ENCODE results near the gene LTO1. TPM values are rescaled to one million over a fixed set of nuclear protein-coding genes. Genes with fewer than 3 reads are reported as not detected.
A peak's percentile ranks its signal among the peaks of the same experiment; 100 is the strongest.

Gene LTO1
- total RNA-seq, 1 experiment from 2014 or later: 25.3 TPM

DNA sequence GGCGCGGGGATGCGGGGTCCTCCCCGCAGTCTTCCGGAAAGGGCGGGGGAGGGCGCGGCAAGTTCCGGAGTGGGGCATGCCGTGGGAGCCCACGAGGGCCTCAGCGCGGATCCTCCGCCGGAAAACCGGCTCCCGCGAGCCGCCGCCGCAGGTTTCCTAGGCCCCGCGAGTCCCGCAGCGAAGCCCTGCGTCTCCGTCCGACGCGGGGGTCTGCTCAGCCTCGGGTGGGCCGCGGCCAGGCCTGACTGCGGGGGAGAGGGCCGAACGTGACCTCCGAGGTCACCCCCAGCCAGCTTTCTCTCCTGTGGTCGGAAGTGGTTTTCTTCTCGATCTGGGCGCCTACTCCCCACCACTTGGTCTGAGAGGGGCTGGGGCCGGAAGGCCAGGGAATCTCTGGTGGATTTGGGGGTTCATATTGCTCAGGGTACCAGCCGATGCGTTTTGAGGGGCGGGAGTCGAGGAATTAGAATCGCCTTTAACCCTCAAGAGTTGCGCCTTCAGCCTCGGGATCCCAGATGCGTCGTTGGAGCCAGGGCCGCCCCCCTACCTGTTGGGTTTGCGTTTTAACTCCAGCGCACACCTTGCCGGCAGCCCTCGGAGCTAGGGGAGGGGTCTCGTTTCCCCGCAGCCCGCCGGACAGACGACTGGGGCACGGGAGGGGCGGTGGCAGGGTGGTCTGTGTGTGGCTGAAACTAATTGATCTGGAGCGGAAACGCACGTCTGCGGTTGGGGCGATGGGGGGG lies 37.8 kb downstream of the LTO1 start:
- Histone ChIP-seq H4K5ac (ENCODE audit: insufficient read length, low read depth, low read length) (no peak overlapping the region), H3K18ac (ENCODE audit: insufficient read length, low read depth, low read length) (peak overlapping the region; percentile 85), H3K23ac (ENCODE audit: insufficient read length, low read depth, low read length) (no peak overlapping the region), H2BK15ac (ENCODE audit: low read depth, low read length) (no peak overlapping the region; the same call in 1 of the 2 replicates), H3K9ac (ENCODE audit: extremely low read depth, insufficient read length, low read length) (no peak overlapping the region), H3K79me2 (ENCODE audit: insufficient read depth, low read length) (no peaks in the 10 kb centered on the region), H3K9me3 (ENCODE audit: control insufficient read depth, low read depth, low read length) (no peaks in the 10 kb centered on the region), H2BK120ac (ENCODE audit: low read depth, low read length, poor library complexity, severe bottlenecking) (peak overlapping the region; percentile 39), H2AK5ac (ENCODE audit: insufficient read length, low read length) (no peak overlapping the region), H3K4ac (ENCODE audit: low read depth, low read length) (peak overlapping the region; percentile 59; the same call in 1 of the 2 replicates), H2BK5ac (ENCODE audit: insufficient read length, low read length) (no peak overlapping the region), H3K14ac (ENCODE audit: insufficient read depth, low read length) (peak overlapping the region; percentile 91), H2BK20ac (ENCODE audit: low read depth, low read length, poor library complexity, severe bottlenecking) (no peak overlapping the region), H3K27me3 (ENCODE audit: insufficient read depth, low read length) (peaks cover 3% of the 10 kb centered on the region; the same call in 1 of the 2 replicates), H3T11ph (ENCODE audit: low read length) (no peak overlapping the region), H2AFZ (ENCODE audit: low read length) (no peak overlapping the region), H3K4me1 (ENCODE audit: insufficient read depth, low read length) (no peaks in the 10 kb centered on the region), H4K8ac (replicated peaks; ENCODE audit: insufficient read length, low read depth, low read length) (no peak overlapping the region), H3K4me2 (ENCODE audit: insufficient read depth, insufficient read length, low read length) (peak overlapping the region; percentile 55), H3K79me1 (ENCODE audit: insufficient read depth, low read depth, low read length, poor library complexity, severe bottlenecking) (no peaks in the 10 kb centered on the region), H4K20me1 (ENCODE audit: control insufficient read depth, insufficient read depth, insufficient read length) (no peaks in the 10 kb centered on the region), H3K23me2 (ENCODE audit: insufficient read length, low read depth, low read length, poor library complexity, severe bottlenecking) (peaks cover 21% of the 10 kb centered on the region), H4K91ac (ENCODE audit: insufficient read length, low read depth, low read length) (peak overlapping the region; percentile 86), H3K27ac (ENCODE audit: insufficient read length, low read depth, low read length) (no peak overlapping the region), H2BK12ac (ENCODE audit: insufficient read length, low read depth, low read length) (peak overlapping the region; percentile 58), H3K56ac (ENCODE audit: insufficient read length, low read depth, low read length) (no peak overlapping the region)
- Mint-ChIP-seq H3K4me1 (peaks cover 27 to 33% of the 10 kb centered on the region in 2 experiments), H3K36me3 (ENCODE audit: insufficient read depth in 1 of 3, low read depth in 3 of 3) (0 out of 7 replicates have a peak, but pooled peaks cover 0 to 4% (median 0%) of the 10 kb centered on the region in 3 experiments), H3K4me3 (peak overlapping the region; percentile 70 to 83), H3K27ac (peak overlapping the region in 2 of 3 experiments; percentile 83; a peak in 3 of 7 replicates), H3K27me3 (ENCODE audit: low read depth) (peaks cover 34% of the 10 kb centered on the region), H3K9me3 (no peaks in the 10 kb centered on the region)
- DNase-seq: peak; percentile 74
- TF ChIP-seq, protein P1, sequence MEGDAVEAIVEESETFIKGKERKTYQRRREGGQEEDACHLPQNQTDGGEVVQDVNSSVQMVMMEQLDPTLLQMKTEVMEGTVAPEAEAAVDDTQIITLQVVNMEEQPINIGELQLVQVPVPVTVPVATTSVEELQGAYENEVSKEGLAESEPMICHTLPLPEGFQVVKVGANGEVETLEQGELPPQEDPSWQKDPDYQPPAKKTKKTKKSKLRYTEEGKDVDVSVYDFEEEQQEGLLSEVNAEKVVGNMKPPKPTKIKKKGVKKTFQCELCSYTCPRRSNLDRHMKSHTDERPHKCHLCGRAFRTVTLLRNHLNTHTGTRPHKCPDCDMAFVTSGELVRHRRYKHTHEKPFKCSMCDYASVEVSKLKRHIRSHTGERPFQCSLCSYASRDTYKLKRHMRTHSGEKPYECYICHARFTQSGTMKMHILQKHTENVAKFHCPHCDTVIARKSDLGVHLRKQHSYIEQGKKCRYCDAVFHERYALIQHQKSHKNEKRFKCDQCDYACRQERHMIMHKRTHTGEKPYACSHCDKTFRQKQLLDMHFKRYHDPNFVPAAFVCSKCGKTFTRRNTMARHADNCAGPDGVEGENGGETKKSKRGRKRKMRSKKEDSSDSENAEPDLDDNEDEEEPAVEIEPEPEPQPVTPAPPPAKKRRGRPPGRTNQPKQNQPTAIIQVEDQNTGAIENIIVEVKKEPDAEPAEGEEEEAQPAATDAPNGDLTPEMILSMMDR (conservative IDR thresholded peaks at IDR 0.05): no peak
- no CpG with 5 or more reads among the region's 67 CpGs for WGBS (ENCODE audit: extremely low coverage, insufficient read length, low lambda C conversion rate)
